Measurements from ENCODE around the gene TBC1D22A.
"Not testable (repeated sequence)": the region's sequence is repeated elsewhere in the genome, so short reads cannot be mapped to it uniquely, and the experiment has no call there.

TBC1D22A gene

GRCh38 chr22:46813816-46814597, 51.6 kb downstream of the TBC1D22A start:
- Histone ChIP-seq H3K9me3 (replicated peaks in 1 of 11) (peaks cover 0 to 23% (median 12%) of the 10 kb centered on the region in 11 experiments; a peak in 11 of 22 replicates), H3K4me1 (peaks cover 0 to 24% (median 12%) of the 10 kb centered on the region in 10 experiments; a peak in 15 of 20 replicates), H3K4me2 (no peak overlapping the region), H3K27me3 (no peaks in the 10 kb centered on the region), H3K36me3 (peaks cover 63 to 91% (median 76%) of the 10 kb centered on the region in 11 experiments), H4K20me1 (peaks cover 25 to 100% (median 57%) of the 10 kb centered on the region in 11 experiments; a peak in 20 of 22 replicates), H3K4me3 (no peak overlapping the region), H3K9ac (no peak overlapping the region), H3K27ac (no peak overlapping the region)
- TF ChIP-seq Cebpa-rat (IDR thresholded peaks at IDR 0.05): no peak

GRCh38 chr22:46815132-46815531, 52.7 kb downstream of the TBC1D22A start:
- H3K9ac ChIP-seq: peak overlapping the region in 1 of 11 experiments; percentile 26; a peak in 2 of 22 replicates

GRCh38 chr22:46815559-46815895, 53.1 kb downstream of the TBC1D22A start:
- Histone ChIP-seq H4K20me1 (peaks cover 20 to 97% (median 49%) of the 10 kb centered on the region in 11 experiments; a peak in 20 of 22 replicates), H3K27ac (peak overlapping the region in 3 of 11 experiments; percentile 41 to 64 (median 53); a peak in 4 of 22 replicates), H3K9ac (peak overlapping the region in 2 of 11 experiments; percentile 26 to 38; a peak in 4 of 22 replicates), H3K4me2 (peak overlapping the region in 4 of 11 experiments; percentile 13 to 61 (median 58); a peak in 6 of 22 replicates), H3K9me3 (replicated peaks in 1 of 11) (peaks cover 8 to 36% (median 24%) of the 10 kb centered on the region in 11 experiments; a peak in 21 of 22 replicates), H3K4me1 (peaks cover 0 to 24% (median 12%) of the 10 kb centered on the region in 10 experiments; a peak in 15 of 20 replicates), H3K4me3 (no peak overlapping the region), H3K36me3 (peaks cover 61 to 84% (median 72%) of the 10 kb centered on the region in 11 experiments), H3K27me3 (no peaks in the 10 kb centered on the region)
- no peak for TF ChIP-seq Cebpa-rat (IDR thresholded peaks at IDR 0.05)

More at GRCh38 chr22:46815132-46815531, 52.7 kb downstream of the TBC1D22A start:
- no peak overlapping the region for H3K27ac ChIP-seq
- H3K4me1 ChIP-seq: peaks cover 0 to 24% (median 12%) of the 10 kb centered on the region in 10 experiments; a peak in 15 of 20 replicates
- peaks cover 59 to 84% (median 72%) of the 10 kb centered on the region in 11 experiments for H3K36me3 ChIP-seq
- H3K4me3 ChIP-seq: no peak overlapping the region
- H4K20me1 ChIP-seq: peaks cover 20 to 97% (median 51%) of the 10 kb centered on the region in 11 experiments; a peak in 20 of 22 replicates
- no peak overlapping the region; a peak in 1 of 22 replicates for H3K4me2 ChIP-seq
- peaks cover 4 to 32% (median 20%) of the 10 kb centered on the region in 11 experiments; a peak in 20 of 22 replicates for H3K9me3 ChIP-seq (replicated peaks in 1 of 11)
- H3K27me3 ChIP-seq: no peaks in the 10 kb centered on the region
- no peak for TF ChIP-seq Cebpa-rat (IDR thresholded peaks at IDR 0.05)

- Histone ChIP-seq H4K20me1 (peaks cover 15 to 97% (median 43%) of the 10 kb centered on the region in 11 experiments; a peak in 20 of 22 replicates), H3K36me3 (peaks cover 60 to 84% (median 70%) of the 10 kb centered on the region in 11 experiments), H3K27me3 (no peaks in the 10 kb centered on the region), H3K27ac (peak overlapping the region in 5 of 11 experiments; percentile 13 to 64 (median 41); a peak in 7 of 22 replicates), H3K4me1 (peaks cover 0 to 24% (median 12%) of the 10 kb centered on the region in 10 experiments; a peak in 15 of 20 replicates), H3K4me3 (no peak overlapping the region), H3K9me3 (replicated peaks in 1 of 11) (peaks cover 14 to 42% (median 30%) of the 10 kb centered on the region in 11 experiments; a peak in 21 of 22 replicates), H3K9ac (peak overlapping the region in 4 of 11 experiments; percentile 25 to 56 (median 32); a peak in 7 of 22 replicates), H3K4me2 (peak overlapping the region in 9 of 11 experiments; percentile 0 to 61 (median 22); a peak in 12 of 22 replicates)
- no peak for TF ChIP-seq Cebpa-rat (IDR thresholded peaks at IDR 0.05)
These were observed 53.7 kb downstream of the TBC1D22A start for GRCh38 chr22:46815896-46816731.

GRCh38 chr22:46817390-46817789, 54.9 kb downstream of the TBC1D22A start:
- not testable (repeated sequence) for H3K4me2 ChIP-seq, H3K9ac ChIP-seq, H3K4me3 ChIP-seq, H3K27me3 ChIP-seq, H3K27ac ChIP-seq
- H4K20me1 ChIP-seq: peaks cover 12 to 97% (median 38%) of the 10 kb centered on the region in 11 experiments; a peak in 19 of 22 replicates
- H3K4me1 ChIP-seq: peaks cover 0 to 24% (median 12%) of the 10 kb centered on the region in 10 experiments; a peak in 15 of 20 replicates
- H3K9me3 ChIP-seq (replicated peaks in 1 of 11): peaks cover 16 to 48% (median 33%) of the 10 kb centered on the region in 11 experiments; a peak in 21 of 22 replicates
- peaks cover 57 to 86% (median 72%) of the 10 kb centered on the region in 11 experiments for H3K36me3 ChIP-seq

GRCh38 chr22:46823248-46823647, 60.8 kb downstream of the TBC1D22A start:
- H3K4me3 ChIP-seq: no peak overlapping the region
- peaks cover 60 to 95% (median 73%) of the 10 kb centered on the region in 11 experiments; a peak in 21 of 22 replicates for H3K36me3 ChIP-seq
- no peaks in the 10 kb centered on the region for H3K27me3 ChIP-seq
- peaks cover 16 to 97% (median 54%) of the 10 kb centered on the region in 11 experiments; a peak in 21 of 22 replicates for H4K20me1 ChIP-seq
- H3K9ac ChIP-seq: no peak overlapping the region
- H3K4me1 ChIP-seq: peaks cover 0 to 6% (median 0%) of the 10 kb centered on the region in 10 experiments; a peak in 3 of 20 replicates
- H3K27ac ChIP-seq: no peak overlapping the region
- H3K9me3 ChIP-seq (replicated peaks in 1 of 11): peaks cover 16 to 33% (median 29%) of the 10 kb centered on the region in 11 experiments; a peak in 21 of 22 replicates
- H3K4me2 ChIP-seq: no peak overlapping the region
- no peak for TF ChIP-seq Cebpa-rat (IDR thresholded peaks at IDR 0.05)

GRCh38 chr22:46823654-46824053, 61.2 kb downstream of the TBC1D22A start:
- H3K4me2 ChIP-seq: no peak overlapping the region
- no peaks in the 10 kb centered on the region for H3K27me3 ChIP-seq
- H4K20me1 ChIP-seq: peaks cover 19 to 97% (median 58%) of the 10 kb centered on the region in 11 experiments; a peak in 21 of 22 replicates
- no peak overlapping the region for H3K4me3 ChIP-seq
- H3K36me3 ChIP-seq: peaks cover 60 to 95% (median 75%) of the 10 kb centered on the region in 11 experiments; a peak in 21 of 22 replicates
- peaks cover 16 to 30% (median 25%) of the 10 kb centered on the region in 11 experiments; a peak in 21 of 22 replicates for H3K9me3 ChIP-seq (replicated peaks in 1 of 11)
- no peak overlapping the region for H3K27ac ChIP-seq
- no peak overlapping the region for H3K9ac ChIP-seq
- TF ChIP-seq Cebpa-rat (IDR thresholded peaks at IDR 0.05): no peak
- H3K4me1 ChIP-seq: peaks cover 0 to 6% (median 0%) of the 10 kb centered on the region in 10 experiments; a peak in 3 of 20 replicates

- H3K36me3 ChIP-seq: peaks cover 67 to 98% (median 83%) of the 10 kb centered on the region in 11 experiments; a peak in 21 of 22 replicates
These were observed 62.0 kb downstream of the TBC1D22A start for GRCh38 chr22:46824344-46824909.

More at GRCh38 chr22:46824344-46824909, 62.0 kb downstream of the TBC1D22A start:
- Histone ChIP-seq H3K4me3 (no peak overlapping the region), H4K20me1 (peaks cover 19 to 97% (median 64%) of the 10 kb centered on the region in 11 experiments; a peak in 21 of 22 replicates), H3K4me1 (peaks cover 0 to 6% (median under 1%) of the 10 kb centered on the region in 10 experiments; a peak in 6 of 20 replicates), H3K9ac (no peak overlapping the region), H3K9me3 (replicated peaks in 1 of 11) (peaks cover 16 to 23% (median 20%) of the 10 kb centered on the region in 11 experiments; a peak in 21 of 22 replicates), H3K27me3 (no peaks in the 10 kb centered on the region), H3K4me2 (no peak overlapping the region), H3K27ac (no peak overlapping the region)
- no peak for TF ChIP-seq Cebpa-rat (IDR thresholded peaks at IDR 0.05)
